ENCODE results near the gene GLUL. TPM values are rescaled to one million over a fixed set of nuclear protein-coding genes. Genes with fewer than 3 reads are reported as not detected.

GLUL gene
- total and polyA plus RNA-seq, 2 of the 4 experiments (the other 2 are of a cell fraction): 131 to 385 TPM

- peaks cover 27% of the 10 kb centered on the region for H4K20me1 ChIP-seq (ENCODE audit: insufficient read depth, low read length)
- in situ Hi-C loops (cut with MboI; ENCODE audit: low sequenced_read_pairs): no loop called here
- H3K9me3 ChIP-seq (ENCODE audit: control insufficient read depth, insufficient read depth, low read length): no peaks in the 10 kb centered on the region
- H3K79me1 ChIP-seq (ENCODE audit: low read depth in 1 of 2, low read length in 2 of 2): peaks cover 8 to 32% of the 10 kb centered on the region in 2 experiments
- DNase-seq (no peak), ATAC-seq (ENCODE audit: low read depth) (no peak)
- no peak overlapping the region for H2BK5ac ChIP-seq (ENCODE audit: low read depth, low read length, poor library complexity, severe bottlenecking)
- H3K27me3 ChIP-seq (ENCODE audit: control insufficient read depth, insufficient read depth, low read length): no peaks in the 10 kb centered on the region
- H4K8ac ChIP-seq (ENCODE audit: low read depth in 2 of 2, low read length in 2 of 2): no peak overlapping the region
- no peak overlapping the region for H4K5ac ChIP-seq (ENCODE audit: low read depth, low read length)
- no peak overlapping the region for H3K4ac ChIP-seq (ENCODE audit: low read depth, low read length)
- H3K4me1 ChIP-seq (ENCODE audit: control insufficient read depth, insufficient read depth, low read length): no peaks in the 10 kb centered on the region; the same call in none of the 2 replicates
- H3K4me3 ChIP-seq (ENCODE audit: insufficient read depth, low read depth, low read length): no peak overlapping the region
- no peak overlapping the region for H3K9ac ChIP-seq (ENCODE audit: low read depth, low read length)
- H2AK5ac ChIP-seq (ENCODE audit: low read depth, low read length): no peak overlapping the region
- peaks cover 52% of the 10 kb centered on the region for H3K36me3 ChIP-seq (ENCODE audit: control insufficient read depth, insufficient read depth, low read length)
- intact Hi-C loops (cut with micrococcal nuclease): no loop called here
- H2BK120ac ChIP-seq (ENCODE audit: low read depth, low read length): no peak overlapping the region
- BruUV-seq (replicated peaks): no TSS peak
- no peak overlapping the region for H3K14ac ChIP-seq (replicated peaks; ENCODE audit: low read depth, low read length)
- WGBS, 2 experiments (ENCODE audit: extremely low coverage in 2 of 2, insufficient read length in 1 of 2): 100% methylated on average over 2 of the region's 8 CpGs; no CpG with 5 or more reads in 1 of the 2 experiments
- H2AK9ac ChIP-seq (replicated peaks; ENCODE audit: low read depth, low read length, poor library complexity): no peak overlapping the region
- no peak overlapping the region for H3K18ac ChIP-seq (ENCODE audit: low read depth, low read length)
- dilution Hi-C loops (cut with HindIII; ENCODE audit: low sequenced_read_pairs, unreplicated experiment): no loop called here
- no peak overlapping the region for H2BK20ac ChIP-seq (ENCODE audit: low read depth, low read length)
- no peak overlapping the region for H3K23ac ChIP-seq (ENCODE audit: low read depth, low read length)
- H3K56ac ChIP-seq (ENCODE audit: extremely low read depth, insufficient read depth, low read length): no peak overlapping the region
- no peak overlapping the region for H4K91ac ChIP-seq (ENCODE audit: insufficient read depth, low read depth, low read length)
- CTCF ChIA-PET: no interaction called here
- no peak overlapping the region for H3K4me2 ChIP-seq (ENCODE audit: low read depth, low read length)
- POLR2A ChIA-PET (ENCODE audit: unreplicated experiment): no interaction called here
- H3K27ac ChIP-seq (ENCODE audit: insufficient read depth, low read length): no peak overlapping the region
- peaks cover 13% of the 10 kb centered on the region; the same call in 1 of the 2 replicates for H3K9me1 ChIP-seq (ENCODE audit: insufficient read depth, low read length)
- H2AFZ ChIP-seq (replicated peaks; ENCODE audit: low read length, poor library complexity): no peak overlapping the region
- H2BK15ac ChIP-seq (ENCODE audit: low read depth, low read length): no peak overlapping the region
- no peak for TF ChIP-seq RAD21 (IDR thresholded peaks at IDR 0.05; ENCODE audit: low read length)
- no peak for TF ChIP-seq CHD1 (IDR thresholded peaks at IDR 0.05; ENCODE audit: low read depth, low read length)
- TF ChIP-seq RFX5 (IDR thresholded peaks at IDR 0.05; ENCODE audit: low read depth, low read length): no peak
- no peak for TF ChIP-seq NFE2L2 (IDR thresholded peaks at IDR 0.05; ENCODE audit: low read depth, low read length)
- no peak for TF ChIP-seq USF2 (IDR thresholded peaks at IDR 0.05; ENCODE audit: low read depth, low read length)
- no peak for TF ChIP-seq RCOR1 (IDR thresholded peaks at IDR 0.05; ENCODE audit: insufficient replicate concordance, low read length)
- TF ChIP-seq BHLHE40 (IDR thresholded peaks at IDR 0.05; ENCODE audit: low read depth, low read length): no peak
- no peak for TF ChIP-seq MXI1 (IDR thresholded peaks at IDR 0.05; ENCODE audit: borderline replicate concordance, low read depth, low read length)
- no peak for TF ChIP-seq POLR2A (IDR thresholded peaks at IDR 0.05; ENCODE audit: low read depth, low read length)
- TF ChIP-seq CEBPB (IDR thresholded peaks at IDR 0.05; ENCODE audit: low read depth, low read length): no peak
- no peak for TF ChIP-seq MAFK (IDR thresholded peaks at IDR 0.05; ENCODE audit: low read depth, low read length)
- no peak for TF ChIP-seq FOS (IDR thresholded peaks at IDR 0.05; ENCODE audit: low read depth, low read length)
- no peak for TF ChIP-seq MAZ (IDR thresholded peaks at IDR 0.05; ENCODE audit: borderline replicate concordance, low read depth, low read length)
- TF ChIP-seq CTCF (conservative IDR thresholded peaks at IDR 0.05; ENCODE audit: low read depth, low read length): no peak
- TF ChIP-seq SMC3 (IDR thresholded peaks at IDR 0.05; ENCODE audit: low read depth, low read length): no peak
Observed at GRCh38 chr1:182385885-182386853, 5.4 kb downstream of the GLUL start.
